GM19397 (cell line): Measurements from ENCODE around the gene RBL2.
"Not testable (repeated sequence)": the region's sequence is repeated elsewhere in the genome, so short reads cannot be mapped to it uniquely, and the experiment has no call there.

Experiments
- ATAC-seq: cut with Tn5 transposase; IDR thresholded peaks from one replicate; pipeline ENCODE4 v1.9.1; 2021; ENCODE audit warnings: mild to moderate bottlenecking, moderate library complexity; ENCODE audit not compliant: unreplicated experiment

Gene RBL2

DNA sequence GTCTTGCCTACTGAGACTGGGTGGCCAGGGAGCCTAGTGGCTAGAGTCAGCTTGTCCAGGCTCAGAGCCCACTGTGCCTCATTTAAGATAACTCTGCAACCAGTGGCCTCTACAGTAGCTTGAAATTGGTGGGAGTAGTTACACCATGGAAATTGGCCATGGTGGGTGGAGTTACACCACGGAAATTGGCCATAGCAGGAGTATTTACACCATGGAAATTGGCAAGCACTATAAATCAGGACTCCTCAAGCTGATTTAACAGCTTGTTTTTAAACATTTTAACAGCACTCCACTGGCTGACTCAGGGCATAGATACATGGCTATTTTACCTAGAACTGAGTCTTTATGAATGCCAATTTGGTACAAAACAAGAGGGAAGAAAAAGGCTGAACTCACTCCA, 96.5 kb downstream of the RBL2 start:
- no peak for ATAC-seq

DNA sequence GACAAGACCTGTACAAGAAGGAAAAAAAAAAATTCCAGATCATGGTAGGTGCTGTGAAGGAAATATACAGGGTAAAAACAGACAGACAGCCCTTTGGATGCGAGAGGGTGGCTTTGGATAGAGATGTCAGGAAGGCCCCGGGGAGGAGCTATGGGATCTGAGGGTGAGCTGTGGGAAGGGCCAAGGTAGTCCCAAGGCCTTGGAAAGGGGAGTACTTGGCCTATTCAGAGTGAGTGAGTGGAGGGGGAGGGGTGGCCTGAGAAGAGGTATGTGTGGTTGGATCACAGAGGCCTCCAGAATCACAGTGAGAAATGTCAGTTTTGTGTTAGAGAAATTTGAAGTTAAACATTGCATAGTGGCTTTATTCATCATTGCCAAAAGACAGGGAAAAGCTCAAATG, 99.9 kb downstream of the RBL2 start:
- ATAC-seq = no peak

DNA sequence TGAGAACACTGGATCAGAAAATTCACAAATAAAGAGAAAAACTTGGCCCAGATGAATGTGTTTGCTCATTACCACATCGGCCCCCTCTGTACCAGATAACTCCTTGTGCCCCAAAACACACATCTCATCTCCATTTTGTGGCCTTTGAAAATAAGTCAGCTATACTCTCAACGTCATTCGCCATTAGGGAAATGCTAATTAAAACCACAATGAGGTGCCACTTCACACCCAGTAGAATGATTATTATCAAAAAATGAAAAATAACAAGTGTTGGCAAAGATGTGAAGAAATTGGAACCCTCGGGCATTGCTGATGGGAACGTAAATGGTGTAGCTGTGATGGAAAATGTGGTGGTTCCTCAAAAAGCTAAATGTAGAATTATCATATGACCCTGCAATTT, 103.4 kb downstream of the RBL2 start:
- no peak for ATAC-seq

DNA sequence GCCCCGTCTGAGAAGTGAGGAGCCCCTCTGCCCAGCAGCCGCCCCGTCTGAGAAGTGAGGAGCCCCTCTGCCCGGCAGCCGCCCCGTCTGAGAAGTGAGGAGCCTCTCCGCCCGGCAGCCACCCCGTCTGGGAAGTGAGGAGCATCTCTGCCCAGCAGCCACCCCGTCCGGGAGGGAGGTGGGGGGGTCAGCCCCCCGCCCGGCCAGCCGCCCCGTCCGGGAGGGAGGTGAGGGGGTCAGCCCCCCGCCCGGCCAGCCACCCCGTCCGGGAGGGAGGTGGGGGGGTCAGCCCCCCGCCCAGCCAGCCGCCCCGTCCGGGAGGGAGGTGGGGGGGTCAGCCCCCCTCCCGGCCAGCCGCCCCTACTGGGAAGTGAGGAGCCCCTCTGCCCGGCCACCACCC, 105.1 kb downstream of the RBL2 start:
- not testable (repeated sequence) for ATAC-seq

DNA sequence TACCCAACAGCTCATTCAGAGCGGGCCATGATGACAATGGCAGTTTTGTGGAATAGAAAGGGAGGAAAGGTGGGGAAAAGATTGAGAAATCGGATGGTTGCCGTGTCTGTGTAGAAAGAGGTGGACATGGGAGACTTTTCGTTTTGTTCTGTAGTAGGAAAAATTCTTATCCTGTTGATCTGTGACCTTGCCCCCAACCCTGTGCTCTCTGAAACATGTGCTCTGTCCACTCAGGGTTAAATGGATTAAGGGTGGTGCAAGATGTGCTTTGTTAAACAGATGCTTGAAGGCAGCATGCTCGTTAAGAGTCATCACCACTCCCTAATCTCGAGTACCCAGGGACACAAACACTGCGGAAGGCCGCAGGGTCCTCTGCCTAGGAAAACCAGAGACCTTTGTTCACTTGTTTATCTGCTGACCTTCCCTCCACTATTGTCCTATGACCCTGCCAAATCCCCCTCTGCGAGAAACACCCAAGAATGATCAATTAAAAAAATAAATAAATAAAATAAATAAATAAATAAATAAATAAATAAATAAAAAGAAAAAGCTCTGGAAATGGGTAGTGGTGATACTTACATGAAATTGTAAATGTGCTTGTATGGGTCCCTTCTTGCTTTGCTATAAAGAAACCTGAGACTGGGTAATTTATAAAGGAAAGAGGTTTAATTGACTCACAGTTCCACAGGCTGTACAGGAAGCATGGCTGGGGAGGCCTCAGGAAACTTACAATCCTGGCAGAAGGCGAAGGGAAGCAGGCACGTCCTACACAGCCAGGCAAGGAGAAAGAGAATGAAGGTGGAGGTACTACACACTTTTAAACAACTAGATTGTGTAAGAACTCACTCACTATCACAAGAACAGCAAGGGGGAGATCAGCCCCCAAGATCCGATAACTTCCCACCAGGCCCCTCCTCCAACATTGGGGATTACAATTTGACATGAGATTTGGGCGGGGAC, 105.8 kb downstream of the RBL2 start:
- not testable (repeated sequence) for ATAC-seq
